SU-DHL-6 (cell line): ENCODE data around the gene PRKCA.

ENCODE experiments used
- H2AFZ ChIP-seq: fragments of 200-600 bp; sonication (generic); 2 replicates; pipeline ENCODE4 v1.6.1; 2014; ENCODE audit warnings: low read depth, mild to moderate bottlenecking, moderate library complexity, mixed read lengths, antibody characterized with exemption, low read length; ENCODE audit not compliant: severe bottlenecking
- H3F3A ChIP-seq: fragments of 200-600 bp; shearing (Covaris generic); 2 replicates; pipeline ENCODE4 v1.6.0; 2016; ENCODE audit warnings: antibody characterized with exemption, mild to moderate bottlenecking; ENCODE audit not compliant: insufficient read depth
- H3K27ac ChIP-seq: fragments of 200-600 bp; sonication (generic); 2 replicates; pipeline ENCODE4 v1.5.1; 2016; ENCODE audit warnings: low read depth, mild to moderate bottlenecking, low read length, moderate library complexity, mixed read lengths
- H3K27me3 ChIP-seq: fragments of 200-600 bp; sonication (generic), shearing (Covaris generic); 2 replicates; pipeline ENCODE4 v1.6.0; 2014; ENCODE audit warnings: mild to moderate bottlenecking, low read length
- H3K36me3 ChIP-seq: fragments of 200-600 bp; sonication (generic); 2 replicates; pipeline ENCODE4 v1.6.1; 2014; ENCODE audit warnings: mild to moderate bottlenecking, low read length, mixed read lengths
- H3K4me2 ChIP-seq: fragments of 300-600, 200-600 bp; shearing (Covaris generic), sonication (generic); 2 replicates; pipeline ENCODE4 v1.6.0; 2014; ENCODE audit warnings: low read length, low read depth, mild to moderate bottlenecking; ENCODE audit not compliant: poor library complexity, severe bottlenecking
- H3K4me3 ChIP-seq: fragments of 200-600 bp; sonication (generic); 2 replicates; pipeline ENCODE4 v1.5.1; 2014; ENCODE audit warnings: antibody characterized with exemption, low read length, mild to moderate bottlenecking, mixed read lengths; ENCODE audit not compliant: insufficient read depth, poor library complexity, severe bottlenecking
- H3K79me2 ChIP-seq: fragments of 200-600 bp; sonication (generic); 2 replicates; pipeline ENCODE4 v1.6.1; 2014; ENCODE audit warnings: mild to moderate bottlenecking, low read length, moderate library complexity; ENCODE audit not compliant: insufficient read depth
- H3K9ac ChIP-seq: fragments of 200-600 bp; sonication (generic); 2 replicates; pipeline ENCODE4 v1.7.0; 2014; ENCODE audit warnings: mild to moderate bottlenecking, low read length
- H3K9me2 ChIP-seq: fragments of 200-600 bp; sonication (generic); replicated peaks from 2 replicates; pipeline ENCODE4 v1.6.1; 2014; ENCODE audit warnings: low read length; ENCODE audit not compliant: insufficient read depth
- H3K9me3 ChIP-seq: fragments of 200-600 bp; sonication (generic); 2 replicates; pipeline ENCODE4 v1.6.1; 2014; ENCODE audit warnings: low read length, mixed read lengths; ENCODE audit not compliant: insufficient read depth
- H4K20me1 ChIP-seq: fragments of 200-600 bp; sonication (generic); 2 replicates; pipeline ENCODE4 v1.6.1; 2014; ENCODE audit warnings: low read depth, mild to moderate bottlenecking, antibody characterized with exemption, low read length, moderate library complexity, mixed read lengths
- EZH2phosphoT487 ChIP-seq: fragments of 200-600 bp; sonication (generic), shearing (Covaris generic); conservative IDR thresholded peaks from 2 replicates; pipeline ENCODE4 v1.6.1; 2018; ENCODE audit warnings: mild to moderate bottlenecking, antibody characterized with exemption, low read length, moderate library complexity, mixed read lengths
- TF ChIP-seq, protein P1 (sequence below): fragments of 200-600 bp; sonication (generic); IDR thresholded peaks from one replicate; pipeline ENCODE4 v1.5.1; 2017; ENCODE audit warnings: antibody characterized with exemption, mild to moderate bottlenecking, low read length, moderate library complexity; ENCODE audit not compliant: insufficient read depth, poor library complexity, severe bottlenecking

Gene PRKCA

DNA sequence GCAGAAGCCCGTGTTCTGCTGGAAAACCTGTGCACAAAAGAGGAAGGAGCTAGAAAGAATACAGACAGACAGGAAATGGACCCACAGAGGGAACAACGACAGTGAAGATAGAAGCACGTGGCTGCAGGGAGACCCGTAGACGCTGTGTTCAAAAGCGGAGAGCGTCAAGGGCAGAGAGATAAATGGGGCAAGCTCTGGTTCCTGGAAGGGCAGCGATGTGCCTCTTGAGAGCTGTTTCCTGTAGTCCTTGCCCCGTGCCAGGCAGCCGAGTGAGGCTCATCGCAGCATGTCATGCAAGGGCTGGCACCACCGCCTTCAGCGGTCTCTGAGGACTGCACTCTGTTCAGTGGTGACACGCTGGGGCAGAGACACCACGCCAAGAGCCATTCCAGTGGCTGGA is 488.9 kb downstream of the PRKCA start:
- TF ChIP-seq, protein P1, sequence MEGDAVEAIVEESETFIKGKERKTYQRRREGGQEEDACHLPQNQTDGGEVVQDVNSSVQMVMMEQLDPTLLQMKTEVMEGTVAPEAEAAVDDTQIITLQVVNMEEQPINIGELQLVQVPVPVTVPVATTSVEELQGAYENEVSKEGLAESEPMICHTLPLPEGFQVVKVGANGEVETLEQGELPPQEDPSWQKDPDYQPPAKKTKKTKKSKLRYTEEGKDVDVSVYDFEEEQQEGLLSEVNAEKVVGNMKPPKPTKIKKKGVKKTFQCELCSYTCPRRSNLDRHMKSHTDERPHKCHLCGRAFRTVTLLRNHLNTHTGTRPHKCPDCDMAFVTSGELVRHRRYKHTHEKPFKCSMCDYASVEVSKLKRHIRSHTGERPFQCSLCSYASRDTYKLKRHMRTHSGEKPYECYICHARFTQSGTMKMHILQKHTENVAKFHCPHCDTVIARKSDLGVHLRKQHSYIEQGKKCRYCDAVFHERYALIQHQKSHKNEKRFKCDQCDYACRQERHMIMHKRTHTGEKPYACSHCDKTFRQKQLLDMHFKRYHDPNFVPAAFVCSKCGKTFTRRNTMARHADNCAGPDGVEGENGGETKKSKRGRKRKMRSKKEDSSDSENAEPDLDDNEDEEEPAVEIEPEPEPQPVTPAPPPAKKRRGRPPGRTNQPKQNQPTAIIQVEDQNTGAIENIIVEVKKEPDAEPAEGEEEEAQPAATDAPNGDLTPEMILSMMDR, result no peak
- TF ChIP-seq EZH2phosphoT487, result no peak
- Histone ChIP-seq H3F3A (peaks cover 41% of the 10 kb centered on the region), H4K20me1 (no peaks in the 10 kb centered on the region), H3K4me3 (no peak overlapping the region), H2AFZ (no peak overlapping the region), H3K27ac (peak overlapping the region; percentile 99), H3K9ac (peak overlapping the region; percentile 44), H3K79me2 (no peaks in the 10 kb centered on the region), H3K9me3 (no peaks in the 10 kb centered on the region), H3K36me3 (peaks cover 20% of the 10 kb centered on the region), H3K4me2 (peak overlapping the region; percentile 54), H3K27me3 (no peaks in the 10 kb centered on the region), H3K9me2 (no peaks in the 10 kb centered on the region)

- no peaks in the 10 kb centered on the region for H3K9me3 ChIP-seq
- no peak overlapping the region for H3K27ac ChIP-seq
- H3K4me2 ChIP-seq, result no peak overlapping the region
- H3K36me3 ChIP-seq, result peaks cover 16% of the 10 kb centered on the region
- H4K20me1 ChIP-seq, result no peaks in the 10 kb centered on the region
- H3K9ac ChIP-seq, result no peak overlapping the region
- TF ChIP-seq, protein P1, result no peak
- no peak for TF ChIP-seq EZH2phosphoT487
- no peaks in the 10 kb centered on the region for H3K9me2 ChIP-seq
- no peaks in the 10 kb centered on the region for H3K27me3 ChIP-seq
- peaks cover 21% of the 10 kb centered on the region for H3F3A ChIP-seq
- H3K4me3 ChIP-seq, result no peak overlapping the region
- H2AFZ ChIP-seq, result no peak overlapping the region
- H3K79me2 ChIP-seq, result no peaks in the 10 kb centered on the region
These were observed 491.4 kb downstream of the PRKCA start for GRCh38 chr17:66793814-66794213.

DNA sequence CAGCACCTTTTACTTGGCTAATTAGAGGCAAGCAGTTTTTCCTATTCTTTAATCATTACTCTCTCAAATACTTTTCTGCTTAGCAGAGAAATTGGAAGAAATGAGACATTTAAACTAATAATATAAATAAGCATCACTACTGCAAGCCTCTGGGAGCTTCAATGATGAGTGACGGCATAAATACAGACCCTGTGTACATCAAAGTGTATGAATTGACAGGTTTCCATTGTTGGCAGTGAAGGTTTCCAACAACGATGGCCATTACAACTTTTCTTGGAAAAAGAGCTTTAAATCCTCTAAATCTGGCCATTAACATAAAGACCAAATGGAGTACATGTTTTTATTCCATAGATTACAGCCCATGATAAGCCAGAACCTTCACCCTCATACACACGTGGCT is 493.1 kb downstream of the PRKCA start:
- no peak overlapping the region for H3K27ac ChIP-seq
- H3K36me3 ChIP-seq, result peaks cover 16% of the 10 kb centered on the region
- no peaks in the 10 kb centered on the region for H3K27me3 ChIP-seq
- H3K9me3 ChIP-seq, result no peaks in the 10 kb centered on the region
- no peaks in the 10 kb centered on the region for H4K20me1 ChIP-seq
- no peaks in the 10 kb centered on the region for H3K9me2 ChIP-seq
- H3K4me2 ChIP-seq, result no peak overlapping the region
- no peak for TF ChIP-seq EZH2phosphoT487
- TF ChIP-seq, protein P1, result no peak
- H3F3A ChIP-seq, result peaks cover 9% of the 10 kb centered on the region
- H3K79me2 ChIP-seq, result no peaks in the 10 kb centered on the region
- no peak overlapping the region for H3K9ac ChIP-seq
- H2AFZ ChIP-seq, result no peak overlapping the region
- H3K4me3 ChIP-seq, result no peak overlapping the region
